GM19328 (cell line): ENCODE measurements around the gene CAPZB.

ENCODE experiments used
- ATAC-seq: cut with Tn5 transposase; IDR thresholded peaks from one replicate; pipeline ENCODE4 v1.9.1; 2021; ENCODE audit warnings: mild to moderate bottlenecking, moderate library complexity; ENCODE audit not compliant: unreplicated experiment

CAPZB gene

GRCh38 chr1:19432943-19433718 is 52.2 kb downstream of the CAPZB start:
- no peak for ATAC-seq

DNA sequence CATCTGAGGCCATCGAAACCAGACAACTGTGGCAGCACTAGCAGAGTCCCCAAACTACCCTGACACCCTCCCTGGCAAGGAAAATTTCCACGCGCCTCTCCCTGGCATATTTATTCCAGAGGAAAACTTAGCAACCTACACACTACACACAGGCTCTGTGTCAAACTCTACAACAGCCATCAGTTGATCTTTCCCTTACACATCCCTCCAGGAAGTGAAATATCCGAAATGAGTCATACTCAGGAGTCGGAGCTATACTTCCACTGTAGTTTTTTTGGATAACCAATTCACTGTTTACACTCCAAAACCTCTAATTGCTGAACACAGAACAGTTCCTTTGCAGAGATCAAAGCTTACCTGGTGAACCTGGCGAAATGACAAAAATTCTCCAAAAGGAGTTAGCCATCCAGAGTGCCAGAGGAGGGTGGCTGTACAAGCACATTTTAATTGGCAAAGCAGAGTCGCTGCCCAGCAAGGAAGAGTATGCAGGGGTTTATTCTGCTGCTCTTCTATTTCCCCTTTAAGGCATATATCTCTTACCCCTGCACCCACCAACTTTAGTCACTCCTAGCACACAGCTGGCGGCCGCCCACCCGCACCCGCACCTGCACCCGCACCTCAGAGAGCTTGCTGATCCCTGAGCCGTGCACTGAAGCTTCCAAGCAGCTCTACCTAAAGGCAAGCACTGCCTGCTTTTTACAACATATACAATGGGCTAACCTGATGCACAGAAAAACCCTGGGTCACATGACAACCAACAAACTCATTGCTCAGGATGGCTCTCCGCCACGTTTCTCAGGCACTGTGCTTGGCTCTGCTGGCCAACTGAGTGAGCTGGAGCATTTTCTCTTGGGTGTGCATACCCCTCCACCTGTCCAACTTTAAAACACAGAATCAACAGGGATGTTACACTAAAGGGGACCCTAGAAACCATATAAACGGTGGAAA is 54.9 kb downstream of the CAPZB start:
- ATAC-seq, result no peak

- ATAC-seq, result no peak
Observed at GRCh38 chr1:19429611-19430010, 55.7 kb downstream of the CAPZB start.

DNA sequence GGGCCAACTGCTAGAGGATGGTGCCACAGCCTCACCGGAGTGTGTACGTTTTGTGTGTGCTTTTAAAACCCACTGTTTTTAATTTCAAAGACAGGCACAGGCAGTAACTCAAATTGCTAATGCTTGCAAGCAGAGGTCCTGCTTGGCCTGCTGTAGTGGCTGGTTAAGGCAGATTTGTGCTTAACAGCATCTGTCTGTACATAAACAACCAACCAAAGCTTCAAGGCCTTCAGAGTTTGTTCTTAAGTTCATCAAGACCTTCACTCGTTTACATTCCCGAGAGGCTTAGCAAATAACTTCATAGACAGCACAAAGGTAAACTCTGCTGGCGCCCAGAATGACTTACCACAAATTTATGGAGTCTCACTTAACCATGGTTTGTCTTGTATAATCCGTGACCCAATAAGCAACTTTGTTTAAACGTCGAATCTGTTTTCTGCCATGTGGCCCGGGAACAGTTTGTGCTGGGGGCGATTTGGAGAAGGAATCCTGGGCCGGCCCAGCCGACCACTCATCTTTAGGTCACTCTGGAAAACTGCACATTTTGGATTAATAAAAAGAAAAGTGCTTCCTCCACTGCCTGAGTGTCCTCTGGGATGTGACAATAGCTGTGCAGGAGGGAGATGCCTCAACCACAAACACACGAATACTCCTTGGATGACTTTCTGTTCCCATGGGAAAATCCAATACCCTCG is 58.1 kb downstream of the CAPZB start:
- no peak for ATAC-seq

DNA sequence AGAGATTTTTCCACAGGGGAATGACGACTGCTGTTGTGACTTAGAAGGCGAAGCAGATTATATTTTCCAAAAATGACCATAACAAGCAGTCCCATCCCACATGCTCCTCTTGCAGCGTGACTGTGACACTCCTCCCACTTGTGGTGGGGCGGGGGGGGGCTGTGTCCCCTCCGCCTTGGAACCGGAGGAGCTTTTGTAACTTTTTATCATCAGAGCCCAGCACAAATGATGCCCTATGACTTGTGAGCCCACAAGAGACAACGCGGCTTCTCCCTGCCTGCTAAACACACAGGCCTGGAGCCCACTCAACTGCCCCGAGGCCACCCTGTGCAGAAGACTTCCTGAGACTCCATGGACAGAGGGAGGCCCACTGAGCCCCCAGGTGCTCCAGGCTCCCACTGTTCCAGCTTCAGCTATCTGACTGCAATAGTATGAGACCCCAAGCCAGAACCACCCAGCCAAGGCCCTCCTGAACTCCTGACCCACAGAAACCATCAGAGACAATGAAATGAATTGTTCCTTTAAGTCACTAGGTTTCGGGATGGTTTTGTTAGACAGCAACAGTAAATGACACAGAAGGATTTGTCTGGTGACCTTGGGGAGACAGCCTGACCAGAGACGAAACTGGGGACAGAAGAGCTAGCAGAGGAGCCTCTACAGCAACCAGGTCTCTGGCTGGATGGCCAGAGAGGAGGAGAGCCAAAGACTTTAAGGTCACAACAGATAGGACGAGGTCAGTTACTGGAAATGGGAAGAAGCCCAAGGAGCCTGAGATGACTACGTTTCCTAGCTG is 58.8 kb downstream of the CAPZB start:
- no peak for ATAC-seq

GRCh38 chr1:19425646-19426239 is 59.6 kb downstream of the CAPZB start:
- no peak for ATAC-seq

DNA sequence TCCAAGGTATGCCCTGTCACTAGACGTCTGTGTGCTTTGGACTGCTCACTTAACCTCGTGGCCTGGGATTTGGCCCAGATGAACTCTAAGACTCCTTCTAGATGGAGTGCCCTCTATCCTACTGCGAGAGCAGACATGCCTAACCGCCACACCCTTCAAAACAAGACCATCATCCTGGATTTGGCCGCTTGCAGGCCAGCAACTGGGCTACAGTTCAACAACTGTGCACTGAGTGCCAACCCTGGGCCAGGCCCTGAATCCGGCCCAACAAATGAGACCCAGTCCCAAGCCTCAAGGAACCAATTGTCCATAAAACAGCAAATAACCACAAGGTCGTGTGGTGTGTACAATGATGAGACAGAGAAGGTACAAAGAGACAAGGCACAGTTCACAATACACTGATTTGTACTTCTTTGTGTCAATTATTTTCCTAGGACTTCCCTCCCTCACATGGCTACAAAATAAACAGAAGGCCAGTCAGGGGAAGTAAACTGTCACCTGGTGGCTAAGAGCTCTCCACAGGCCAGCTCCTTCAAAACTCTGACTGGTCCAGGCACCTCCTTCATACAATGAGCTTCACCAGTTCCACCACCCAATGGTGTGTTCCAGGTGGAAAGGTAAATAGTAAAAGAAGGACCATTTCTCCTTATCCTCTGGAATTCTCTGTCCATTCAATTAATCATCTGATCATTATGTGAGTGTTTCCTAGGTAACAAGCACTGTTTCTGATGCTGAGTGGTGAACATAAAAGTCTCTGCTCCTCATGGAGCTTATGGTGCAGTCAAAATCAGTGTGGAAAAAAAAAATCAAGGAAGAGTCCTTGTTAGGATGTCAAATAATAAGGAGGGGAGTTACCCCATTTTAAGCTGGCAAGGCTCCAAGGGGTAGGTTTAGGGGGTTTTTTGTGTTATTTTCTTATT is 60.4 kb downstream of the CAPZB start:
- ATAC-seq, result no peak

- ATAC-seq, result no peak
Observed at GRCh38 chr1:19423130-19423529, 62.2 kb downstream of the CAPZB start.

DNA sequence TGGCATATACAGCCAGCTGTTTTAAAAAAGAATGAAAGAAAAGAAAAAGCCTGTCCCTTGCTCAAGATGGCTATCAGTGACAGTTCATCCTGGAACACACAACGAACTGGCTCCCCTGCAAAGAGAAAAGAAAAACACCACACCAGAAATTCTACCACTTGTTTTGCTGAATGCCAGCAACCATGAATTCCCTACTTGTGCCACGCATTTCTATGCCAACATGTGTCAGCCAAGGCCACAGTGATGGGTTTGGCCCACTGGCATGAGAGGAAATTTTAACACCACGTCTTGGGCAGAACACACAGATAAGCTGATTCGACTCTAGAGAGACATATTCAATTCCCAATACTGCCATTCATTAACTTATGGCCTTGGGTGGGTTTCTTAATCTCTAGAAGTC is 64.0 kb downstream of the CAPZB start:
- no peak for ATAC-seq

DNA sequence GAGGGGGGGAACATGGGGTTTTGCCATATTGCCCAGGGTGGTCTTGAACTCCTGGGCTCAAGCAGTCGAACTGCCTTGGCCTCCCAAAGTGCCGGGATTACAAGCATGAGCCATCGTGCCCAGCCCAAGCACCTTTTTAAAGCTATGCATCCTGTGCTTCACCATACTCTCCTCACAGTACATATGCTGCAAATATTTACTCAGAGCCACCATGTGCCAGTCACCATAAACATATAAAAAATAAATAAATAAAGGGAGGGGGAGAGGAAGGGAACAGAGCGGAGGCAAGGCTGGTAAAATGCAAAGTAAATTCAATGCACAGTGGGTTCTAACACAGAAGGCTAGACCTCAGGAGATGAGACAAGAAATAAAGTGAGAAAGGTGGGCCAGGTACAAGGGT is 64.7 kb downstream of the CAPZB start:
- no peak for ATAC-seq

GRCh38 chr1:19419691-19420090 is 65.6 kb downstream of the CAPZB start:
- no peak for ATAC-seq

- ATAC-seq, result no peak
Observed at GRCh38 chr1:19418503-19418971, 66.8 kb downstream of the CAPZB start.

DNA sequence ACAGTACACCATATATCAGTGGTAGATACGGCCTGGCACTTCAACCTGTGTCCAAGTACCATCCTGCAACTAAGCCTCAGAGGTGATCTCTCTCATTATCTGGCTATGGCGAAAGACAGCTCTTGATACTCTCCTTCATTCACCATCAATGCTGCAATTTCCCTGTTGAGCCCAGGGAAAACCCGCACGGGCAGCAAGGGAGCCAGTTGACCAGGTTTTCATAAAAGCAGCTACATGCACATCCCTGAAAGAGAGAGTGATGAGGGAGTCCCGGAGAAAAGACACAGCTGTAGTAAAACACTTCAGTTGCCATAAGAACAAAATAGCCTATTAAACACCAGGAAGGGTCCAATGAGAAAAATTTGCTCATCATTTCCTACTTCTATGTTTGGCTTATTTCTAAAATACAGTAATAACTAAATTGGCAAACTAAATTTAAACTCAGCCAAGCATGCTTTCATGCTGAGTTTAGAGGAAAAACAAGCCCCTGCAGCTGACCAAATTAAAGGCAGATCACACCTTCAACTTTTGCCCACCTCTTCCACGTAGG is 68.3 kb downstream of the CAPZB start:
- no peak for ATAC-seq

DNA sequence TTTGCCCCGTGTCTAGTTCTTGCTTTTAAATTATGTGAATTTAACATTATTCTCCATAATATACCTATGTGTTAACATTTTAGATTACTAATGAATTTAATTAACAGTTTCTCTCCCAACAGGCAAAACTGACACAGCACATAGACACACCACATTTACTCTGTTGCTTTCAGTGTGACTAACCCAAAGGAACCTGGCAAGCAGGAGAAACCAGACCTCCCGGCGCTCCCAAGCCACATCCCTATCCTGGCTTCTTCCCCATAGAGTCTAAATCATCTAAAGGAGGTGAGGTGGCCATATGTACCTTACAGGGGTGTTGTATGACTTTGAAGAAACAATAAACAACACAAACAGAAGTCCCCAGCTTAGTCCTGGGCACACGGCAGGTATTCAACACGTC is 69.2 kb downstream of the CAPZB start:
- ATAC-seq, result no peak

GRCh38 chr1:19414515-19415121 is 70.7 kb downstream of the CAPZB start:
- no peak for ATAC-seq

DNA sequence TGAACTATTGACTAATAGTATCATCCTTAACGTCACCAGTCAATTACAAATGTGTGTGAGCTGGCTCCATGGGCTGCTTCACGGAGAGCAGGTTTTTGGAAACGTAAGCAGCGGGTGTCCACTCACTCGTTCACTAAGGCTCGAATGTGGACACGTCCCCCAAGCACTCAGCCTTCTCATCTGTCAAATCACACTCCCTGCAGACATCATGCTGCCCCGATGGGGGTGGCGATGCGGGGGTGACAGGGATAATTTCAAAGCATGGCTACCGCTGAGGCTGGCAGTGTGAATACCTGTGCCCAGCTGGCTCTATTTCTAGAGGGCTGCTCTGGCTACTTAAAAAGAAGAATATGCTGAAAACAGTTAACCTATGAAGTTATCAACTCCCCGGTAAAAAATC is 71.3 kb downstream of the CAPZB start:
- no peak for ATAC-seq

GRCh38 chr1:19412654-19413053 is 72.7 kb downstream of the CAPZB start:
- no peak for ATAC-seq

DNA sequence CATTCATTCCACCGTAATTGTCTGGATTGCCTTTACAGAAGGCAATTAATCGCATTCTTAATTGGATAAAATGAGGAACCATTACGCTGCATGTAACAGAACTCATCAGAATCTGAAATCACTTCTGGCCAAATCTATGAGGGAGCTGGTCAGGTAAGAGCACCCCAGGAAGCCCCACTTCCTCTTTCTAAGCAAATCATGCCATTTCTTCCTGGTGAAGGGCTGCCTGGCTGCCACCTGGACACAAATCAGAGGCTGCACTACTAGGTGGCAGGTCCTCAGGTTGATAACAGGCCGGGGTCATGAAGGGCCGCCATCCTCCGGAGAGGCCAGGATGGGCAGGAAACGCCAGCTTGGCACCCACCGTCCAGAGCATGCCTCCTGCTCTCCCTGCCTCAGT is 73.7 kb downstream of the CAPZB start:
- ATAC-seq, result no peak
